GM18508 (cell line): ENCODE data around the gene SLC51A.
"Not testable (repeated sequence)": the region's sequence is repeated elsewhere in the genome, so short reads cannot be mapped to it uniquely, and the experiment has no call there.

Experiments used
- ATAC-seq: cut with Tn5 transposase; IDR thresholded peaks from one replicate; pipeline ENCODE4 v1.9.1; 2021; ENCODE audit warnings: moderate number of reproducible peaks; ENCODE audit not compliant: insufficient read depth, unreplicated experiment

SLC51A gene

DNA sequence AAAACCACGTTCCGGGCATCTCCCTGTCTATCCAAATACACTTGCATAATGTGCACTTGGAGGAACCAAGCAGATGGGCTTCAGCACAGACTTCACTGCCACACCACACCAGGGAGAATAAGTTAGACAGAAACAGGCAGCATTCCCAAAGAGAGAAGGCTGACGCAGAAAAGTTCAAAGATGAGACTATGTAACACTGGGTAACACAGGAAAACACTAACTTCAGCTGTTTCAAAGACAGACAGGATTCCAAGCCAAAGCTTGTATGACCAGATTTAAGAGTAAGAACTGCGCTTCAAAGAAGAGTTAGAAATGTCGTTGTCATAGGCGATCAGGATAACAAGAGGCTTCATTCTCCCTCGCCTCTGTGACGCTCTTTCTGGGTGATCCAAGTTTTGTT is 19.9 kb downstream of the SLC51A start:
- no peak for ATAC-seq

- no peak for ATAC-seq
These were observed 20.9 kb downstream of the SLC51A start for GRCh38 chr3:196237203-196237602.

- no peak for ATAC-seq
These were observed 22.6 kb downstream of the SLC51A start for GRCh38 chr3:196238612-196239560.

GRCh38 chr3:196240424-196240823 is 24.1 kb downstream of the SLC51A start:
- ATAC-seq, result no peak

DNA sequence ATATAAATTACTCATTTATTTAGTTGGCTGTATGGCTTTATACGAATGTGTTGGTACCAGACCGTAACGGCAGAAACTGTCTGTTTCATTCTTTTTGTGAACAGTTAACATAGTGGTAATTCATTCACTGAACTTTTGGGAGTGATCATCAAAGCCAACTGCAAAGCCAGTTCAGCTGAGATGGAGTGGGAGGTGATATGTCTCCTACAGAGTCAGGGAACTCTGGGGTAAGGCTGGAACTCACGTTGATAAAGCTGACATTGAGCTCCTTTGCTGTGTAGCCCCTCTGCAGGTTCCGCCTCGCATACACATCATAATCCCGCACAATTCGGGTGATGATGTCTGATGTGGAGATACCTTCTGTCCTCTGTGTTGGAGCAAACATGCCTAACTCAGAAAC is 25.4 kb downstream of the SLC51A start:
- no peak for ATAC-seq

- ATAC-seq, result not testable (repeated sequence)
These were observed 27.8 kb downstream of the SLC51A start for GRCh38 chr3:196244166-196244565.

- no peak for ATAC-seq
These were observed 30.4 kb downstream of the SLC51A start for GRCh38 chr3:196246612-196247308.

DNA sequence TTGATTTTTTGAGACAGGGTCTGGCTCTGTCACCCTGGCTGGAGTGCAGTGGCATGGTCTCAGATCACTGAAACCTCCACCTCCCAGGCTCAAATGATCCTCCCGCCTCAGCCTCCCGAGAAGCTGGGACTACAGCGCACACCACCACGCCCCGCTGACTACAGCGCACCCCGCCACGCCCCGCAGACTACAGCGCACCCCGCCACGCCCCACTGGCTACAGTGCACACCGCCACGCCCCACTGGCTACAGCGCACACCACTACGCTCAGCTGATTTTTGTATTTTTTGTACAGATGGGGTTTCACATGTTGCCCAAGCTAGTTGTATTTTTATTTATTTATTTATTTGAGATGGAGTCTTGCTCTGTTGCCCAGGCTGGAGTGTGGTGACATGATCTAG is 35.6 kb downstream of the SLC51A start:
- ATAC-seq, result no peak

DNA sequence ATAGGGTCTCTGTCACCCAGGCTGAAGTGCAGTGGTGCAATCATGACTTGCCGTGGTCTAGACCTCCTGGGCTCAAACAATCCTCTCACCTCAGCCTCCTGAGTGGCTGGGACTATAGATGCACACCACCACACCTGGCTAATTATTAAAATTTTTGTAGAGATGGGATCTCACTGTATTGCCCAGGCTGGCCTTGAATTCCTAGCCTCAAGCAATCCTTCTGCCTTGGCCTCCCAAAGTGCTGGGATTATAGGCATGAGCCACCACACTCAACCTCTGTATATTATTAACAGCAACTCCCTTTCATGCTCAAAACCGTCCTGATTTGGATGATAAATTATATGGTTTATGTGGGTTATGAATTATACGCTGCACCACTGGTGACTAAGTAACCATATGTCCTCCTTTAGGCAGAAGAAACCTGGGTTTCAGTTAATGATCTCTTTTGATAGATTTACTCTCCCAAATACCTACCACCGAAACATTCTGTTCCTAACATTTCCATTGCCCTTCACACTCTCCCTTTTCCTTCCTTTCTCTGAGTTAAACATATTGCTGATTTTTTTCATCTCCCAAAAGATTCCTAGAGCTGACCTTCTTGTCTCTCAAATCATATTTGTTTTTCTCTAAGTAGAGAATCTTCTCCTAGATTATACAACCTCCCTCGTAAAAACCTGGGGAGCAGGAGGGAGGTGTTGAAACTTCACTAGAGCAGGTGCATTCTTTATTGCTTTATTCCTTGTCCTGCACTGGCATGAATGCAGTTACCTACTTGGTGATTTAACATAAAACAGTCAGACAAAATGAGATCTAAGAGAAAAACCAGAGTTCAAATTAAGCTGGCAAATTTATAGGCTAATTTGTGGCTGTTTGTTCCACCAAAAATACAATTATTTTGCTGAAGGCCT is 38.3 kb downstream of the SLC51A start:
- no peak for ATAC-seq

DNA sequence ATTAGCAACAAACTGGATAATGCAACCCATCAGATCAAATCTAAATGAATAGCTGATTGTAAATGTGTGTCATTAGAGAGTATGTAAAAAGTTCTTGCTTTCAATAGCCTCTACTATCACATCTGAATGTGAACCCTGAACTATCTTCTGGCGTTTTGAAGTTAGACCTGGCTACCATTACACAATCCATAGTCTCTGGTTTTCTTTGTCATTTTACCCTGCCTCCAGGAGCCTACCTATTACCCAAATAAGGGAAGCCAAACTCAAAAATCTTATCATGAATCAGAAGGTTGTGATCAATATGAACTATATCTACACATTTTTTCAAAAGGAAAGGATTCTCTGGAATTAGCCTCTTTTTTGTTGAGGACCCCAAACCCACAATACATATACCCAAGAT is 39.4 kb downstream of the SLC51A start:
- ATAC-seq, result no peak

DNA sequence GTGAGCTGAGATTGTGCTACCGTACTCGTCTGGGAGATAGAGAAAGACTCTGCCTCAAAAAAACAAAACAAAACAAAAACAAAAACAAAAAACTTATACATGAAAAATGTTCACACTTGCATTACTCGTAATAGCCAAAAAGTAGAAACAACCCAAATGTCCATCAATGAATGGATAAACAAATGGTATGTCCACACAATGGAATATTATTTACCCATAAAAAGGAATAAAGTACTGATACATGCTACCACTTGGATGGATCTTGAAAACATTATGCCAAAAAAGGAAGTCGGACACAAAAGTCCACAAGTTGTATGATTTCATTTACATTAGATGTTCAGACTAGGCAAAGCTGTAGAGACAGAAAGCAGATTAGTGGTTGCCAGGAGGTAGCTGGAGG is 44.5 kb downstream of the SLC51A start:
- ATAC-seq, result no peak

- ATAC-seq, result no peak
These were observed 47.5 kb downstream of the SLC51A start for GRCh38 chr3:196263819-196264218.

DNA sequence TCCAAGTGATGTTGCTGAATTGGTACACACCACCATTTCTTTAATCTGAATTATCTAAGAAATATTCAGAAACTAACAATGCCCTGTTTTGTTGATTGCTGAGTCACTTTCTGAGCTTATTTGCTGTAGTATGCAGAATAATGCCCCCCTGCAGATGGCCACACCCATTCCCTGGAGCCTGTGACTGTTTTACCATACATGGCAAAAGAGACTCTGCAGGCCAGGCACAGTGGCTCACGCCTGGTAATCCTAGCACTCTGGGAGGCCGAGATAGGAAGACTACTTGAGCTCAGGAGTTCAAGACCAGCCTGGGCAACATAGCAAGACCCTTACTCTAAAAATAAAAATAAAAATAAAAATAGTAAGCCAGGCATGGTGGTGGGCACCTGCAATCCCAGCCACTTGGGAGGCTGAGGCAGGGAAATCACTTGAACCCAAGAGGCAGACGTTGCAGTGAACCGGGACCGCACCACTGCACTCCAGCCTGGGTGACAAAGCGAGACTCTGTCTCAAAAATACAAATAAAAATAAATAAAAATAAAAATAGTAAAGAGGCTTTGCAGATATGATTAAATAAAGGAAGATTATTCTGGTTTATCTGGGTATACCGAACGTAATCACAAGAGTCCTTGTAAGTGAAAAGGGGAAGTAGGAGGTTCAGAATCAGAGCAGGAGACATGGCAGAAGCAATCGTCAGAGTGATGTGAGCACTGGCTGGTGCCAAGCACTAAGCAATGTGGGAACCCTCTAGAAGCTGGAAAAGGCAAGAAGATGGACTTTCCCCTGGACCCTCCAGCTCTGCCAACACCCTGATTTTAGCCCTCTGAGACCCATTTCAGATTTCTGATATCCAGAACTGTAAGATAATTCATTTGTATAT is 52.2 kb downstream of the SLC51A start:
- no peak for ATAC-seq

DNA sequence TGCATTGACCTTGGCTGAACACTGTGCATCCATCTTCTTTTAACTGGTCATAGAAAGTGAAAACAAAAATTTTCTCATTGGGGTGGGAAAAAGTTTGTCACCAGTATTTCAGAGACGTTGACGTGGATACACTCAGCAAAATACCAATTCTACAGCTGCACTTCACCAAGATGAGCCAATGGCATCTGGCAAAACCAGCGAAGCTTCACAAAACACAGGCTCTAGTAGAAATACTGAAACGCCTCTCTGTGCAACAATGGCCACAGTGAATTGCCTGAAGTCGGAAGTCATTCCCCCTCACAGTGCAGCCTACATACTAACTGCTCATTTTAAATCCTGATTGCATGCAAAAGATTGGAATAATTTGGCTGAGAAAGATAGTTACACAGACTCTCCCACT is 54.2 kb downstream of the SLC51A start:
- no peak for ATAC-seq

DNA sequence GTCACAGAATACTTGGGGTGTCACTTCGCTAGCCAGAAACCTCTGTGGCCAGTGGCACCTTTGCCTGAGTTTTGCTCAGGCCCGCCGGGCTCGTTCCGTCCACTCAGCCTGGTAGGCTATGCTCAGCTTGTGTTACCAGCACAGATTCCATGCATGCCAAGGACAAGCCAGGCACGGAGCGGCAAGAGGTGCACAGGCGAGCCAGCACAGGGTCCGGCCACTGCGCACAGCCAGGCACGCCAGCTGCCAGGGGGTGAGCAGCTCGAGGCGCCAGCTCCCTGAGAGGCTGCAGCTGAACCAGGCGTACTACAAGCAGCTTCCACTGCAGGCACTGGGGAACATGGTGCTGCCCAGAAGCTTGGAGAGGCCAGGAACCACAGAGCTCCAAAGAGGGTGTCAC is 56.5 kb downstream of the SLC51A start:
- ATAC-seq, result no peak

DNA sequence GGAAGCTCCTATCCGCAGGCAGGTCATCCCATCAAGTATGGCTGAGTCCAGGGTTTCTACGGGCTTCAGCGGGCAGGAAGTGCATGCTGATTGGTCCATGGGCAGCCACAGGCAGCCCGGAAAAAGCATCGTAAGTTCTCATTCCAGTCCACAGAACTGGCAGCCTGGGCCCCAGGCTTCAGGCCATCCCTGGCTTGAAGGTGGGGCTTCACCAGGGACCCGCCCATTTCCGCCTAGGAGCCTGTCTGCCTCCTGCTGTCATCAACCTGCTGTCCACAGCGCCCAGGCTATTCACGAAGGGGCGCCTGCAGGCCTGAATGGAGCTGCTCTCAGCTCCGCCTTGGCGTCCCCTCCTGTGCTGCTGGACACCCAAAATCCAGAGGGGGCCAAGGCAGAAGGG is 57.3 kb downstream of the SLC51A start:
- no peak for ATAC-seq

GRCh38 chr3:196274585-196274984 is 58.3 kb downstream of the SLC51A start:
- peak; percentile 57 for ATAC-seq

DNA sequence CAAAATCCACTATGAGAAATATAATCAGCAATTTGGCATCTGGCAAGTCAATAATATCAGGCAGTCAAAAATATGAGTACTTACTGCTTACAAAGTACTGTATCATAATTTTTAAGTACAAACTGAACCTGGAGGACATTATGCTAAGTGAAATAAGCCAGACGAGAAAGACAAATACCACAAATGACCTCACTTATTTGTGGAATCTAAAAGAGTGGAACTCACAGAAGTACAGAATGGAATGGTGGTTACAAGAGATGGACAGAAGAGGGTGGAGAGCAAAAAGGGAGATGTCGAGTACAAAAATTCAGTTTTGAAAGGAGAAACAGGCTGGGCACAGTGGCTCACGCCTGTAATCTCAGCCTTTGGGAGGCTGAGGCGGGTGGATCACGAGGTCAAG is 58.8 kb downstream of the SLC51A start:
- ATAC-seq, result no peak

DNA sequence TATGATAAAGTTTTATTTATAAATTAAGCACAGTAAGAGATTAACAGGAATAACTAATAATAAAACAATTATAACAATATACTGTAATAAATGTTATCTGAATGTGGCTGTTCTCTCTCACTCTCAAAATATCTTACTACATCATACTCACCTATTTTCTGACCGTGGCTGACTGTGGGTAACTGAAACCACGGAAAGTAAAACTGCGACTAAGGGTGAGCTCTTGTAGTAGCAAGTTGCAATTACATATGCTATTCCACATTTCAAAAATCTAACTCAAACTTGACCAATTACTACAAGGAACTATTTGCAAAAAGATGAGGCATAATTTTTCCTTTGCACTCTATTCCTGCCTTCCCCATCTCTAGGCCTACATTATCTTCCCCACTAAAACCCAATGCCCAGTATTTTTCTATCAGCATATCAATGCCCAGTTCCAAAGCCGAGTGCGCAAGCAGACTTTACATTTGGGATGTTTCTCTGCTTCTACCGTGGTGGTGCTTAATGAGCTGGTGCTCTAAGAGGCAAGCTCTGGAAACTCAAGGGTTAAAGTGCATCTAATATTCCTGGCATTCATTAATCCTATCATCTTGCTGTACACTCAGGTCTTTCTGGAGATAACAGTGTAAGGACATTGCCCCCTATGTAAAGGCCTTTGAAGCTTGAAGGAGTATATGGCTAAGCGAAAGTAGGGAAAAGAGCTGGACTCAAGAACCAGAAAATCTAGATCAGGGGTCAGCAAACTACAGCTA is 64.5 kb downstream of the SLC51A start:
- no peak for ATAC-seq
